HG02870 (cell line): Measurements from ENCODE around the gene LMCD1.

Experiments used
- ATAC-seq: cut with Tn5 transposase; IDR thresholded peaks from one replicate; pipeline ENCODE4 v1.9.1; 2021; ENCODE audit warnings: mild to moderate bottlenecking, moderate library complexity; ENCODE audit not compliant: unreplicated experiment

The LMCD1 gene

DNA sequence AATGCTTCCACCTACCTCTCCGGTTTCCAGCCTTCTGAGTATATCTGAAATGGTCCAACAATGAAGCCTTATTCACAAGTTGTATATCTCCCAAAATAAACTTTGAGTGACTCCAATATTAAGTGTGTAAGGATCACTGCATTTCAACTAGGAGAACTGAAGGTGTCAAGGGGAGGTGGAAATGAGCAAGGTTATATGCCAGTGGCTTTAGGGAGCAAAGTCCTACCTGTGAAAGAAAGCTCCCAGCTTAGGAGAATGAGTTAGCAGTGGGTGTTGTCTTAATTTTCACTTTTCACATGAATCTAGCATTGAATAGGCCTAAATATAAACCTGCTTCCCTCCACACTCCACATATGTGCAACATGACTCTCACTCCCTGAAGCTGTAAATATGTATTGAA is 29.0 kb downstream of the LMCD1 start:
- no peak for ATAC-seq

DNA sequence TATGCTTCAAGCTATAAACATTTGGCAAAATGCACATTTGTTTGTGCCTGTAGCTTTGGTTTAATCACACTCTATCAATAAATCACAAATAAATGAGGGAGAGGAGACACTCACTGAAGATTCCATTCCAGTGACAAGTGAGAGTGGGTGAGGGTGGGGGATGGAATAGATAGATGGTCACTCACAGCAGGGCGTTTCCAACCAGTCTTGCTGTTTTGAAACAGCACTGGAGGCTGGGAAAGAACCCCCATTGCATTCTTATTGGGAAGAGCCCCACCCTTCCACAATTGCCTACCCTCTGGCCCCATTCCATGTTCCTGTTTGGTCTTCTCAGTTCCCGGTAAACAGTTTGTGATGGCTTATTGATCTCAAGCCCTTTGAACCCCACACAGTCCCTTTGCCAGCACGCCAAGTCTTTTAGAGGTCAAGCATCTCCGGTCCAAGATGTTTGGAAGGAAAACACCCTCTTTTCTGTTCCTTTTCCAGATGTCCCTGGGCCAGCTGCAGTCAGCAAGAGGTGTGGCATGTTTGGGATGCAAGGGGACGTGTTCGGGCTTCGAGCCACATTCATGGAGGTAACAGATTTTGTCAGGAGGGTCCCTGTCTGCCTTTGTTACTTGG is 30.7 kb downstream of the LMCD1 start:
- no peak for ATAC-seq

DNA sequence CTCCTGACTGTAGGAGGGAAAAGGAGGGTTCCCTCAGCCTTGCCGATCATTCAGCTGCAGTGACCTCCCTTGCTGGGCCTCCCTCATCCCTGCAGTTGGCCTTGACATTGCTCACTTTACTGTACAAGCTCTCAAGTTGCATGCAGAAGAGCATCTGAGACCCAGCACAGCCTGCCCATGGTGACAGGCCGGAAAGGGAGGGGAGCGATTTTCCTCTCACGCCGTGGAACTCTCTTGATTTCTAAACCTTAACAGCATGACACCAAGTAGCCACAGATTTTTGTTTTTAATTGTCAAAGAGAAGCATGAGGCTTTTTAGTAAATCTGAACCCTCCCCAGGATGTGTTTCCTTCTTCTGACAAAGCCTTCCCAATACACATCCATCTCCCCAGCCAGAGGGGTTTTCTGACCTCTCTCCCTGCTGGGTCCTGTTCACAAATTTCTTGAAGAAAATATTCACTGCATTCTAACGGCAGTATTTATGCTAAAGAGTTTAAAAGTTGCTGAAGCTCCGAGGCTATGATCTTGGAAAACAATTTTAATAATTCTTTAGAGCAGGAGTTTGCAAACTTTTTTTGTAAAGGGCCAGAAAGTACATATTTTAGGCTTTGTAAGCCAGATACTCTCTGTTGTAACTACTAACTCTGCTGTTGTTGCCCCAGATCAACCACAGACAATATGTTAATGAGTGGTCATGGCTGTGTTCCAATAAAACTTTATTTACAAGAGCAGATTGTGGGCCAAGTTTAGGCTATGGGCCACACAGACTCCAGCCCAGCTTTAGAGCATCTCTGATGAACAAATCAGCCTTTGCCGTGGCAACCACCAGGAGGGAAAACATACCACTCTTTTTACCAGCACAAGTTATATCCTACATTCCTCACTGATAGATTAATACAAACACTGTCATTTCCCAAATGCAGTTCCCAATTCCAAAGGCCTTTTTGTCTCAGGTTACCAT is 34.8 kb downstream of the LMCD1 start:
- ATAC-seq: no peak

DNA sequence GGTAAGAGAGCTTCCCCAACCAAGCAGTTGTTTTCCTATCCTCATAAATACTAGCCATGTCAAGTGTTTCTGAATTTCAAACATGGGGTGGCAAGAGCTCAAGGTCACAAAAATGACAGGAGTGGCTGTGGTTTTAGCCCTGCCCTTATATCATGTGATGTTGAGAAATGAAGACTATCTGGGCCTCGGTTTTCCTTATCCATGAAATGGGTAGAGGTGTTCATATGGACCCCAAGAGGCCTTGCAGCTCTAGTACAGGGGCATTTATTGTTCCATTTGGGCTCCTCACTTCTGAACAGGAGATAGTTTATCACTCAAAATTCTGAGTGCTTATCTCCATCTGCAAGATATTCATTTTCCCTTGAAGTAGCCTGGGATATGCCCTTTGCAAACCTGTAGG is 35.8 kb downstream of the LMCD1 start:
- no peak for ATAC-seq

DNA sequence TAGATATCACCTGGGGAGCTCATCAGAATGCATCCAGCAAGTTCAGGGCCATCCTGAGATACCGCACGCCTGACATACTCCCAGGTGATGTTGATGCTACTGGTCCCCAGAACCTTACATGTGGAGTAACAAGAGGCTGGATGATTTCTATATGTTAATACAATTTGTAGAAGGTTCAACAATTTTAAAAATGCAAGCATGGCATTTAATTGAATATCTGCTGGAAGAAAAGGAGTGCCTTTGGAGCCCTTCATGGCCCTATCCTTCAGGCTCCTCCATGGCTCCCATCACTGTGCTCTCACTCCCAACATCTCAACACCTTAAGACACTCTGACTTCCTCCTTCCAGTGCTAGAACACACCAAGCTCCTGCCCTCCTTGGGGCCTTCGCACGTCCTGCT is 36.6 kb downstream of the LMCD1 start:
- ATAC-seq: no peak

DNA sequence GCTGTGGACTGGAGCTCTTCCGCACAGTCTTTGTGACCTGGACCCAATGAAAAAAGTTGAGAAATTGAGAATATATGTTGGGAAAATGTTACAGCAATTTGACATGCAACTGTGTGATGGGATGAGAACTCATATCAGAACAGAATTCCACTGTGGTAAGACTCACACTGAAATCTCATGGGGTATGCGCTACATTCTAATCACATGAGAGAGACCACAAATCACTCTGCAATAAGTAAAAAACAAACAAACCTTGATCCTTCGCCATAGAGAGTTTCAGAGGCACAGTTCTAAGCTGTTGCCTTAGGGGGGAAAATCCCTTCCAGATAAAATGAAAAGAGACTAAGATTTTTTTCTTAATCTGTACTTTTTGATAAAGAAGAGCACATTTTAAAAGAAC is 37.3 kb downstream of the LMCD1 start:
- ATAC-seq: no peak

DNA sequence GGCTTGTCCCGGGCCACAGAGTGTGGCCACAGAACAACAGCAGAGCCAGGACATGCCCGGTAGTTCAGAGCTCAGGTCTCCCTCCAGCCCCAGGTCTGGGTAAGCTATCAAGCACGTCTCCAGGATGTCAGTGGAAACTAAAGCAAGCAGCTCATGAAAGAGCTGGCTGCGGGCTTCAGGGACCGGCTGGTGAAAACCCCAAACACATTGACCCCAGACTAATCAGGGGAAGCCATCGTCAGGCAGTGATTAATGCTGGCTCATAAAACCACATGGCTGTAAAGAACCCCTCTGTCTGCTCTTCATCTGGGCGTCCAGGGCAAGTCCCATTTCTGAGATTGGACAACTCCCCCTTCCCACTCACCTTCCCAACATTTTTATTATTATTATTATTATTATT is 37.8 kb downstream of the LMCD1 start:
- ATAC-seq: no peak

DNA sequence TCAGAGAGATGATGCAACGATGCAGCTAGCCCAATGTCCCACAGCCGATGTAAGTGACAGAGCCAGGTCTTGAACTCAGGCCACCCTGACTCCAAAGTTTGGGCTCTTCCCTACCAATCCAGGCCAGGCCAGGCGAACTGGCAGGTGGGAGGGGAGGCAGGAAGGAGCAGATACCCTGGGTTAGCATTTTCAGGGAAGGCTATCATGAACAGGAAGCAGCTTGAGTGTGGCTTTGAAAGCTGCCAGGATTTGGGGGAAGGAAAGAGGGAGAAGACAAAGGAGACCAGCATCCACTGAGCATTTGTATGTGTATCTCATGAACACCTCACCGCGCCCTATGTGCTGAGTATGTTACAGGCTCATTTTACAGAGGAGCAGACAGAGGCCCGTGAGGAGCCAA is 38.8 kb downstream of the LMCD1 start:
- no peak for ATAC-seq

DNA sequence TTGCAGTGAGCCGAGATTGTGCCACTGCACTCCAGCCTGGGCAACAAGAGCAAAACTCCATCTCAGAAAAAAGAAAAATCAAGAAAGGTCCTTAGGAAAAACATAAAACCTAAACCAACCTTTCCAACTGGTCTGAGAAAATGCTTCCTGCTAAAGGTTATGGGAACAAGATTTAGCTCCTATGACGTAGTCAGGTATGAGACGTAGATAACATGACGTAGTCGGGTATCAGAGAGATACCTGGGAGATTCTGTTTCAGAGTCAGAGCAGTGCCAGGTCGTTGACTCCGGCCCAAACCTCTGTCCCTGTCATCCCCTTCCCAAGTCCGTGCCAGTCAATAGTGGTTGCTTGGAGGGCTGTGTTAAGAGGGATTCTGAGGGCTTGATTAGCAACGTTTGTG is 39.9 kb downstream of the LMCD1 start:
- no peak for ATAC-seq

DNA sequence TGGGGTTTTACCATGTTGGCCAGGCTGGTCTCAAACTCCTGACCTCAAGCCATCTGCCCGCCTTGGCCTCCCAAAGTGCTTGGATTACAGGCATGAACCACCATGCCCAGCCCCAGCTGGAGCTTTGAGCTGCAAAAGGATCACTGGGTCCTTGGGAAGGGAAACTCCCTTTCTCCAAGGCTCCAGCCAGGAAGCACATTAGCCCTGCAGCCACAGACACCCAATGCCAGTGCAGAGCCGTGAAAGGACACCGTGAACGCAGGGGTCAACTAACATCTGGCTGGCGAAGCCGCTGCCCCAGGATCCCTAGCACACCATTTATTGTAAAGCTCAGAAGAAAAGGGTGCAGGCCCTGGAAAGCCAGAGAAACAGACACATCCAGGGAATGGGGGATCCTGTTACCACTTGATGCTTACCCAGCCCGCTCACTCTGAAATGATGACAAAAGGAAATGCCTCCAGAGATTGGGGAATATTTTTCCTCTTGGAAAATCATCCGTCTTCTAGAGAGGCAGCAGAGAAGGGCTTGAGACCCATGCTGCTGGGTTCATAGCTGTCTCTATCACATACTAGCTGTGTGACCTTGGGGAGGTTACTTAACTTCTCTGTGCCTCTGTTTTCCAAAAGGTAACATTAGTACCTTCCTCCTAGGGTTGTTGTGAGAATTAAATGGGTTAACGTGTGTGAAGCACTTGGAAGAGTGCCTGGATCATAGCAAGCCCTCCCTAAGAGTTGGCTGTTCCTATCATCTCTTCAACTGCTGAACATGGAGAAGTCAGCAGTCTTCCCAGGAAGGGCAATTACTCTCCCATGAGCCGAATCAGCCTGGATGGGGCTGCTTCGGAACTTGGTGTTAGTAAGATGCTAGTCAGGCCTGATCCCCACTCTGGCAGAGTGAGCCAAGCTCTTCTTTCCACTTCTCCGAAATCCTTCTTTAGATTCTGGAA is 40.8 kb downstream of the LMCD1 start:
- no peak for ATAC-seq

DNA sequence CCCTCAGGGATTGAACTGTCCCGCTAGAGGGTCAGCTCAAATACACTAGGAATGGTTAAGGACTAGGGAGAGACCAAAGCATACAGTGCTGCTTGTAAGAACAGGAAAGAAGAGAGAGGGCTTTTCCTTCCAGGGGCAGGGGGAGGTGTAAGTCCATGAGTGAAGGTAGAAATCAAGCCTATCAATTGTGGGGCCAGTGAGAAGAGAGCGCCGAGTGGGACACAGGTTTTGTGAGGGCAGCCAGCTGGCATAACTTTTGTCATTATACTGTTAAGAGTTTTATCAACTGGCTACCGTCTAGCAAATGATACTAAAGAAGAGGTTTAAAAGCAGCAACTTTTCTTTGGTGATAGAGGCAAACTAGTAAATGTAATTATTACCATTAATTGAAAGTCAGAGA is 45.0 kb downstream of the LMCD1 start:
- ATAC-seq: no peak

DNA sequence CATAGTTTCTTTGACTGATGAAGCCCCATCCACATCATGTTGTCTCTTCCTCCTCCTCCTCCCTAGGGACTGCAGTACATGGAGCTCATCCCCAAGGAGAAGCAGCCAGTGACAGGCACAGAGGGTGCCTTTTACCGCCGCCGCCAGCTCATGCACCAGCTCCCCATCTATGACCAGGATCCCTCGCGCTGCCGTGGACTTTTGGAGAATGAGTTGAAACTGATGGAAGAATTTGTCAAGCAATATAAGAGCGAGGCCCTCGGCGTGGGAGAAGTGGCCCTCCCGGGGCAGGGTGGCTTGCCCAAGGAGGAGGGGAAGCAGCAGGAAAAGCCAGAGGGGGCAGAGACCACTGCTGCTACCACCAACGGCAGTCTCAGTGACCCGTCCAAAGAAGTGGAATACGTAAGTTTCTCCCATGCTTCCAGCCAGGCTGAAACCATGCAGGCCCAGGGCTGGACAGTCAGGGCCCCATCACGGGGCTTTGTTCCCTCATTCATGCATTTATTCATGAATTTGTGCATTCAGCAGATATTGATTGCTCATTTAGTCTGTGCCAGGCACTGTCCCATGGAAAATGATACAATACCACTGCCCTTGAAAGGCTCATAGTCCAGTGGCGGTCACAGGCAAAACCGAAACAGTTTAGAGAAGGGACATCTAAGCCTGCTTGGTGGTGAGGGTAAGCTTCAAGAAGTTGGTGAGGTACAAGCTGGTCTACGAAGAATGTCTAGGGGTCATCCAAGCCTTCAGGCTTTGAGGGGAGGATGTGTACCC is 47.1 kb downstream of the LMCD1 start:
- no peak for ATAC-seq

DNA sequence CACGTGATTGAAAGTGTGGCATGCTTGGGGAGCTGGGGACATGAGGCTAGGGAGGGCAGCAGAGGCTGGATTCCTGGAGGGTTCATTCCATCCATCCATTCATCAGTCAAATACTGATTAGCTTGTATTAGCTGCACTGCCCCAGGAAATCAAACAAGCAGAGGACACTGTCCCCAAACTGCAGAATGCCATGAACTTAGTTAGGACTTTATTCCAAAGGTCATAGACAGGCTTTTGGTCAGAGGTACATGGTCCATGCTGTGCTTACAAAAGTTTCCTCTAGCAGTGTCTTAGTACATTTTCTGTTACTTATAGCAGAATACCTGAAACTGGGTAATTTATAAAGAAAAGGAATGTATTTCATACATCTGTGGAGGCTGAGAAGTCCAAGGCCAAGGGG is 47.7 kb downstream of the LMCD1 start:
- no peak for ATAC-seq

DNA sequence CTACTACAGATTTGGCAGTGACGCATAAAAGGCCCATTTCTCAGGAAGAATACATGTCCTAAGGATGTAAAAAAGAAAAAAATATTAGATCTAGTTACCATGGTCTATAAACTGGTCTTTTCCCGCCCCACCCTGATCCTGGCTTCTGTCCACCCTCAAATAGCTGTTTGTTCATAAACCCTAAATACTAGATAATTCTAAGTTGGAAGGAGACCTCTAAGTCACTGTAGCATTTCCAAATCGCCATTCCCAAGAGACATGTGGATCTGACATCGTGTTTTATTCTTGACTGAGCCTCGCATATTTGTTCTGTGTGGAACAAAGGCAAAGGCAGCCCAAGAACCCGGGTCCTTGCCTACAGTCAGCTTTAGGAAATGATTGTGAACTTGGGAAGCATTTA is 49.0 kb downstream of the LMCD1 start:
- ATAC-seq: no peak

DNA sequence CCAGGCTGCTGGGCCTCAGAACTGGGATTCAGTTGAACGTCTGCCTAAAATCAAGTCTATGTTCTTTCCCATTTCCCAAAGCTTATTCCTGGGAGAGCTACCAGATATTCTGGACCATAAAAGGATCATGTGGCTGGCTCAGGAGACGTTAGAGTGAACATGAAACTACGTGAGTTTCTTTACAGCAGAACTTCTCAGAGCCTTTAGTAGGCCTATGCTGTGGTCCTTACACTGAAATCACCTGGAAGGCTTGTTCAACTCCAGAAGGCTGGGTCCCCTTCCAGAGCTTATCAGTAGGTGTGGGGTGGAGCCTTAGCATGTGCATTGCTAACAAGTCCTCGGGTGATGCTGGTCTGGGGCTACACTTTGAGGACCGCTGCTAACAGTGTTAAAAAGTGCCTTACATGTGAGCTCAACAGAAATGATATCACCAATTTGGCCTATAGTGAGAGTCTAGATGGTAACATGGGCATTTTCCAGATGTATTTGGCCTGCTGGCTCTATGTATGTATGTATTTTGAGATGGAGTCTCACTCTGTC is 50.7 kb downstream of the LMCD1 start:
- ATAC-seq: no peak

DNA sequence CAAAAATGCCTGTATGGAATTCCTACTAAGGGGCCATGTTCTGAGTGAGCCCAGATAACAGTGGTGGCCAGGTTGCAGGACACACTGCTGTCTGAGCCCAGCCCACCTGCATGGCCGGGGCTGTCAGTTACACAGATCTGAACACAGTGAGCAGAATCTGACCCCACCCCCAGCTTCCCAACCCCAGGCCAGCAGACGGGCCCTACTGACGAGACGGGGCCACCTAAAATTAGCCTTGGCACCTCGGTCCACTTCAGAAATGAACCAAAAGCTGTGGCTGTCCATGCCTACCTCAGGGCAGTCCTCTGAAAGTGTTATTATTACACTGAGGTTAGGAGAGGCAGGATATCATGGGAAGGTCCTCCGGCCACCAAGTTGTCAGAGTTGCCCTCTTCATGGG is 51.8 kb downstream of the LMCD1 start:
- ATAC-seq: no peak

DNA sequence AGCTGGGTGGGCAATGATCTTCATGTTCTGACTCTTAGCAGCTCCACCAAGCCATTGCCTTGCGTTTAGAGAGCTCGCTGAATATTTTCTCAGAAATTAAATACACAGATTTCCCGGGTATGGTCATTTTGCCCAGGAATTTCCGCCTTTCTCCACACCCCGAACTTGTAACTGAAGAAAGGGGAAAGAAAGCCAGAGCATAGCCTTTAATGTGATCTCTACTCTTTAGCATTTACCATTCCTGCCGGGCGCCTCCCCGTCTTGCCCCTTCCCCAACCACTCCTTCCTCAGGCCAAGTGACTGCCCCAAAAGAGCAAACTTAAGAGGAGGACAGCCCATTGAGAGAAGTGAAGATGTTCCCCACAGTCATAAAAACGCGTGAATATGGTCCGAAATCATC is 53.1 kb downstream of the LMCD1 start:
- no peak for ATAC-seq

DNA sequence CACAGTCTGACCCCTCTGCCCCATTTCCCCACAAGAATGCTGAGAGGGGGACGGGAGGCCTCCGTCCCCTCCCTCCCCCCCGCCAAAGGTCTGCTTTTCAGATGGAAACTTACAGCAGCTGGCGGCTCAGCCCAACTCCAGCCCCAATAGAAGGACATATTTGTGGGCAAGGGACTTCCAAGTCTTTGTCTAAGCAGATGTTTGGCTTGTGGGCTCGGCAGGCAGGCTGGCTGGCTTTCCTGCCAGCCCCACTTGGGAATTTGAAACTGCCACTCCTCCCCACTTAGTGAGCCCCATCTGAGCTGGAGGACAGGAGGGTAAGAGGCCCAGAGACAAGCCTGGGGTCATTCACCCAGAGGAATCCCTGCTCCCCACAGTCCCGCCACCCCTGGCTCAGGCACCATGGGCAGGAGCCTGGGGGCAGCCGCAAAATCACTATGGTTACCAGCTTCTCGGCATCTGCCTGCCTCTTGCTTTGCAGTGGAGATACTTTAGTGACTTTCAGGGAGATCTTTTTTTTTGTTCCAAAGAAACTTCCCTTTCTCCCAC is 53.6 kb downstream of the LMCD1 start:
- ATAC-seq: no peak

DNA sequence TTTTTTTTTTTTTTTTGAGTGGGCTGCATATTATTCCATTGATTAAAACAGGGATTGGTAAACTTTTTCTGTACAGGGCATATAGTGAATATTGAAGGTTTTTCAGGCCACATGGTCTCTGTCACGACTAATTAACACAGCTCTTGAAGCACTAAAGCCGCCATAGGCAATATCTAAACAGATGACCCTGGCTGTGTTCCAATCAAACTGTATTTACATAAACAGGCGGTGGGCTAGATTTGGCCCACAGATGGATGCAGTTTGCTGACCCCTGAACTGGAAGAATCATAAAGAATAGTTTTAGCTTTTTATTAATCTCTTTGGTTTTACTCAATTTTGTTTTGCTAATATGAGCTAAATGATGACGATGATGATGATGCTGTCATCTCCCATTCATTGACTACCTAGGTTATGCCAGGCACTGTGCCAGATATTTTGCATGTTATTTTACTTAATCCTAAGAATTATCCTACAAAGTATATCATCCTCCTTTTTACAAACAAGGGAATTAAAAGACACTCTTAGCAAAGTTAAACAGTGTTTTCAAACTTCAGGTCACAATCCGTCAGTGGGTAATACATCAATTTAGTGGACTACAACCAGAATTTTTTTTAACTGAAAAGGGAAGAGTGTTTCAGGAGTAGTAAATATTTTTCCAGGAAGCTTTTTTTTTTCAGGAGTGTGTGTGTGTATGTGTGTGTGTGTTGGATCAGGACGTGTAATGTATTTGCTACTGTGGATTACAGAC is 54.3 kb downstream of the LMCD1 start:
- no peak for ATAC-seq
